KBM-7 (cell line): Measurements from ENCODE around the gene CDT1.

Experiments used
- DNase-seq: peaks from one replicate; pipeline ENCODE4 v3.0.0-alpha.2; 2015
- in situ Hi-C: fragments of 300-500 bp; cut with MboI; formaldehyde crosslinking; loops from 2 replicates; pipeline ENCODE4 v1.14.3; 2020; ENCODE audit warnings: low sequenced_read_pairs, low pct_unique_long_range_greater_than_20kb, mixed read lengths

Gene CDT1

DNA sequence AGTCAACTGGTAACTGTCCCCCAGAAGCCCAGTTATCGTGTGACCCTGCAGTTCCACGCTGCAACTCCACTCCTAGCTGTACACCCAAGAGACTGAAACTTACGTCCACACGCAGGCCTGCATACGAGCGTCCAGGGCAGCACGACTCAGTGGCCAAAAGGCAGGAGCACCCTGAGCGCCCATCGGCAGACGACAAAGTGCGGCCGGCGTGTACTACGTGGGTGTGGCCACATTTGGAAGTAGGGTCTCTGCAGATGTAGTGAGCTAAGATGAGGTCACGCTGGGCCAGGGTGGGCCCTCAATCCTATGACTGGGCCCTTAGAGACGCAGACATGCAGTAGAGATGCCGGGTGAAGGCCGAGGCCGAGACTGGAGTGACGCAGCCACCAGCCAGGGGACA lies 39.7 kb downstream of the CDT1 start:
- no peak for DNase-seq
- in situ Hi-C loops, result no loop called here

DNA sequence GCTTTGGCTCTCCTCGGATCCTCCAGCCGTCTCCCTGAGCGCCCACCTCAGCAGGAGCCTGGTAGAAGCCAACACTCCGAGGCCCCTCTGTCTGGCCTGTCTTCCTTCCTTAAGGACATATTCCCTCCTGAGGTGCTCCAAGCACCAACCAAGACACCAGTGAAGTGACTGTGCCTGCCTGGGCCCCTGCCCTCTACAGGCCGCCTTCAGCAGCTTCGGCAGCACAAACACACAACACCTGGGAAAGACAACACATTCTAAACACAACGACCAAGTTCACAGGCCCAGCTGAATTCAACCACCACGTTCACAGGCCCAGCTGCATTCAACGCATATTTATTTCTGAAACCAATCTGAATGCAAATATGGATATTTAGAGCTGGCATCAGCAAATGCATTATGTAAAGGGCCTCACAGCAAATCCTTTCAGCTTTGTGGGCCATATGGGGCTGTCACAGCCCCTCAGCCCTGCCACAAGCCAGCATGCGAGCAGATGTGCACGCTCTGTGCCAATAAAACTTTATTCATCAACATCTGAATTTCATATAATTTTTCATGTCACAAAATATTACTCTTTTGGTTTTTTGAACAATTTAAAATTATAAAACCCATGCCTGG lies 40.9 kb downstream of the CDT1 start:
- DNase-seq, result no peak
- in situ Hi-C loops, result no loop called here

DNA sequence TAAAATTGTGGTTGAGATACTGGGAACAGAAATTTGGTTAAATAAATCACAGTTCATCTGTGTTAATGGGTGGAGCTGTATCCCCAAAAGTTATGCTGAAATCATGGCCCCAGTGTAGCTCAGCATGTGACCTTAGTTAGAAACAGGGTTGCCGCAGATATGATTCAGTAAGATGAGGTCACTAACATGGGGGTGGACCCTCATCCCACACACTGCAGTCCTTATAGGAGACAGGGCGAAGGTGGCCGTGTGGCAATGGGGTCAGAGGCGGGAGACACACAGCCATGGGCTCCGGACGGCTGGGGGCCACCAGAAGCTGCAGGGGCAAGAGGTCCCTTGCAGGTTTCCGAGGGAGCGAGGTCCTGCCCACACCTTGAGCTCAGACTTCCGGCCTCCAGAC lies 42.5 kb downstream of the CDT1 start:
- DNase-seq, result no peak
- in situ Hi-C loops, result no loop called here

DNA sequence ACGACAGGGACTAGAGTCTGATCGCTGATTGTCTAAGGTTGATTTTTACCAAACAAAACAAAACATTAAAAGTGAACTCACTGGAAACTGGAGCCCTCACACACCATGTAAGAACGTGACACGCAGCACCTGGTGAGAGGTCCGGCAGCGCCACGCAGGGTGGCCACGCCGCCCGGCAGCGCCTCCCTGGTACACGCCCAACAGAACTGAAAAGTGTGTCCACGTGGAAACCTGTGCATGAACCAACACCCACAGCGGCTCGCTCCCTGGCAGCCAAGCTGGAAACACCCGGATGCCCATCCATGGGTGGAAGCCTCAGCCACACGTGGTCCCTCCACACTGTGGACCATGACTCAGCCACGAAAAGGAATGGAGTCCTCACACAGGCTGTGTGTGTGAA lies 44.1 kb downstream of the CDT1 start:
- in situ Hi-C loops, result no loop called here
- no peak for DNase-seq

DNA sequence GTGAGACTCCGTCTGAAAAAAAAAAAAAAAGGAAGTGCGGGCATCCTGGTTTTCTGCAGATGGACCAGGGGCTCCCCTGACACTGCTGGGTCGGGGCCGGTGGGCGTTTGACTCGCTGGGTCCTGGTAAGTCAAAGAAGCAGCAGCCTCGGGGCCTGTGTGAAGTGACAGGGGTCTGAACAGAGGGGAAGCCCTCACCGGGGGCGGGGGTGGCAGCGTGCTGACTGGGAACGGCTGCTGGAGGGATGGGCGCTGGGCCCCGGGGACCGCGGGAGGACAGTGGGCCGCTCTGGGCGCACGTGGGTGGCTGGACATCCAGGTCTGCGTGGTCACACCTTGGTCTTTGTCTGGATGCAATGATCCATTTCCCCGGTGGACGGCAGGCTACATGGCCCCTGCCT lies 45.0 kb downstream of the CDT1 start:
- DNase-seq, result no peak
- in situ Hi-C loops, result no loop called here

DNA sequence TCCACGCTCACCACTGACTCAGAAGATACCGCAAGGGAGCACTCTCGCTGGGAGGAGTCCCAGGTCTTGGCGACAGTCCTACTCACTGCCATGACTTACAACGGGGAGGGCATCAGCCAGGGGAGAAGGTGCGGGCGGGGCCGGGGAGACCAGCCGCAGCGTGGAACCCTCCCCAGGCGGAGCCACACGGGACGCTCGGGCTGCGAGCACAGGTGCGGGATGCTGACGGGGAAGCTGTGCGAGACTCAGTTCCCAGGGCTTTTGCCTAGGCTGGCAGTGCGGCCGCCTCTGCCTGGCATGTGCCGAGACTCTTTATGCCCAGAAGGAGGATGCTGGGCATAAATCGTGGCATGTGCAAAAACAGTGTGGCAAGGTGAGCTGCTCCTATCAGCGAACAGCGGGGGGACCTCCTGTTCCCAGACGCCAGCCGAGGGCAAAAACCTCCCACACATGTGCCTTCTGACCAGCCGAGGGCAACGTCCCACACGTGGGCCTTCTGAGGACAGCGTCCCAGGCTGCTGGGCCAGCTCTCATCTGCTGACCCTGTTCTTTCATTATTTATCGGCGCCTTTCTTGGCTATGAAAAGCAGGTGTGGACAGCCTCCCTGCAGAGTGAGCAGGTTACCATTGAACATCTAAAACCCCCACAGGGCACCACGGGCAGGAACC lies 47.1 kb downstream of the CDT1 start:
- no peak for DNase-seq
- in situ Hi-C loops, result no loop called here

DNA sequence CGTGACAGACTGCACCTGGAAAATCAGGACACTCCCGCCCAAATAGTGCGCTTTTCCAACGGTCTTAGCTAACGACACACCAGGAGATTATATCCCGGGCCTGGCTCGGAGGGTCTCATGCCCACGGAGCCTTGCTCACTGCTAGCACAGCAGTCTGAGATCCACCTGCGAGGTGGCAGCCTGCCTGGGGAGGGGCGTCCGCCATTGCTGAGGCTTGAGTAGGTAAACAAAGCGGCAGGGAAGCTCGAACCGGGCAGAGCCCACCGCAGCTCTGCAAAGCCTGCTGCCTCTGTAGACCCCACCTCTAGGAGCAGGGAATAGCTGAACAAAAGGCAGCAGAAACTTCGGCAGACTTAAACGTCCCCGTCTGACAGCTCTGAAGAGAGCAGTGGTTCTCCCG lies 48.0 kb downstream of the CDT1 start:
- in situ Hi-C loops, result no loop called here
- no peak for DNase-seq

DNA sequence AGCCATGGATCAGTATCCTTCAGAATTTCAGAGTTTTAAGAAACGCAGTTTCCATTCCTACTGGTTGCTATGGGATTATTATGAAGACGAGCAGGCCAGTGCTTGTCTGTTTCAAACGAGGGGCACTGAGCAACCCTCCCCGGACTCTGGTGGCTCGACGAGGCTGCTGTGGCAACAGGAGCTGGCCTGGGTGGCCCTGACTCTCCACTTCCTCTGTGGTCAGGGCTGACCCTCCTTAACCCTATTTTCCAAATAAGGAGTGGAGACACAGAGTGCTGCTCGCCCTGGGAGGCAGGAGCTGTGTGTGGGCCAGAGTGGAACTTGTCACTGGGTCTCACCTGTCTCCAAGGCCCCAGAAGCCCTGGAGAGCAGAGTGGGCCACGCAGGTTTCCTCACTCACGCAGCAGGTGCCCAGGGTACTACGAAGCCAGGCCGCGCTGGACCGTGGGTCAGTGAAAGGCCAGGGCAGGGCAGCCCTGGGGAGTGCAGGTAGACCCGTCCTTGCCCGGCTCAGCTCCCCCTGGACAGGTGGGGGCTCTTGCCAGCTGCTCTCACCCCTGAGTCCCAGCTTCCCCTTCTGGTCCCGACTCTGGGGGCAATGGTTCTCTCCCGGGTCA lies 49.8 kb downstream of the CDT1 start:
- in situ Hi-C loops, result no loop called here
- DNase-seq, result no peak

DNA sequence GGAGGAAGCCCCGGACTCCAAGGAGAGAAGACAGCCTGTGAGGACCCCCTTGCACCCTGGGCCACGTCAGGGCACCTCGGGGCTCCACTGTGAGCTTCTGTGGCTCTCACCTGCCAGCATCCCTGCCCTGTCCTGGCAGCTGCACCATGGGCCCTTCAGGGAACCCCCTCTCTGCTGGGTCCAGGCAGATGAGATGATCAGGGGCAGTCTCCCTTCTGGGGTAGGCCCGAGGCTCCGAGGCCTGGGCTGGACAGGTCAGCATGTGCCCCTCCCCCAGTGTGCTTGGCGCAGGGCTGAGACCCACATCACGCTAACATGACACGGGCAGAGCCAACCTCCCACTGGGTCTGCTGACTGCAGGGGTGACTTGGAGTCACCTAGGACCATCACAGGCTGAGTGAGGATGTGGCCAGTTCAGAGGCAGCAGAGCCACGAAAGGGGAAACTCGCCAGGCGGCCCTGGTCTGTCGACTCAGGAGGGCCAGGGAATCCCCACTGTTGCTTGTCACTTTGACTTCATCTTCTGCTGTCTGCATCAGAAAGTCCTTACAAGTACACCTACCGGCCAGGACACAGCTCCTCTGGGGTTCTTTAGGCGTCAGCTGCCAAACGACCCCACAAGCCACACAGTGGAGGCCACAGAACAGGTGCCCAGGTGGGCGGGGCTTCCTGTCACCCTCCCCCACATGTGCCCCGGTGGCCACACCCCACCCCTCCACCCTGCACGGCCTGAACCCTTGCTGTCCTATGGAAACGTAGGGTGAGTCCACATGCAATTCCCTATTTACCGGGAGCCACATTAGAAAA lies 50.9 kb downstream of the CDT1 start:
- no peak for DNase-seq
- in situ Hi-C loops, result no loop called here

DNA sequence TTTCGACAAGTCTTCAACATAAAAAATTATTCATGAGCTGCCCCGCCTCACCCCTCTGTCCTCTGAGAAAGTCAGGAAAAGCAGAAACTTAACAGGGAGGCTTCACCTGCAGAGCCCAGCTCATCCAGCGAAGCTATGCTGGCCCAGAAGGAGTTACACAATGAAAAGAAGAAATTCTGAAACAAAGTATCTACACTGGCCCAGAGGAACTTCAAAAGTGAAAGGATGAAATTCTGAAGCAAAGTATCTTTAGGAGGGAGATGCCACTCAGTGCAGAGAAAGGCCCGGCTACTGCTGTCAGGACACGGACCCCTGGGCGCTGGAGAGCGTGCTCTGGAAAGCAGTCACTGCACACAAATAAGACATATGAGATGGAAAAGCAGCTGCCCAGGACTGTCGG lies 51.6 kb downstream of the CDT1 start:
- in situ Hi-C loops, result no loop called here
- no peak for DNase-seq

DNA sequence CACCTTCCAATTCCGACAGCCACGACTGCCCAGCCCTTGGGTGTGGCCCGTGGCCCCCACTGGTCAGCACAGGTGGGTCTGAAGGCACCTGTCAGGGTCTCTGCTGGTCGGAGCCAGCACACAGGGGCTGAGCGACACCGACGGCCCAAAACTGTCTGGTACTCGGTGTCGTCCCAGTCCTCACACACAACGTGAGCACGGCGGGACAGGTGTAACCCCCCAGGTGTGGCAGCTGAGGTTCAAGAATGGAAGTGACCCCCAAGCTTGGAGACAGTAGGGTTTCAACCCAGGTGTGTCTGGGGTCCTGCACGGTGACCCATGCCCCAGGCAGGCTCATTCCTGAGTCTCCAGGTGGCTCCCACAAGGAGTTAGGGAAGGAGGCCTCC lies 52.1 kb downstream of the CDT1 start:
- DNase-seq, result no peak
- in situ Hi-C loops, result no loop called here

DNA sequence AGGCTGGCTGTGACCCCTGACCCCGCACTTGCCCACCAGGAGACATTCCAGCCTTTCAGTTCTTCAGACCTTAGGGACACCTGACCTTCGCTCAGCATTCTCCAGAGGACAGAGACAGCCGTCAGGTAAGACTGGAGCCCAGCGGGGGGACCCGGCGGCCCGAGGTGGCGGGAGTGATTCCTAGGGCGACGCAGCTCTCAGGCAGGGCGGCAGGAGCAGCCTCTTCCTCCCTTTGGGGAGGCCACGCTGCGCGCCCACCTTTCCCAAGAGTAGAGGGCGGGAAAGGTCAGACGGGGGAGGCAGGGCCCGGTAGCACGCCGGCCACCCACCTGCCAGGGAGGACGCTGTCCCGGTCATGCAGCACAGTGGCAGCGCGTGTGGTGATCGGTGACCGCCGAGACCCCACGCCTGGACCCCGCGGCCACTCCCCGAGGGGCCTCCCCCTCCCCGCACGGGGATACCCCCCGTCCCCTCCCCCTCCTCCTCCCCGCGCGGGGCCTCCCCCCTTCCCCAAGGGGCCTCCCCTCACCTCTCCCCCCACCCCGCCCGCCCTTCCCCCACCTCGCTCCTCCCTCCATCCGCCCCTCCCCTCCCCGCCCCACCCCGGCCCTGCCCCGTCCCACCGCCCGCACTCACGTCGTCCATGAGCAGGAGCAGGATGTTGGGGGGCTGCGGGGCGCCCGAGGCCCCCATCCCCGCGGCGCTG lies 52.7 kb downstream of the CDT1 start:
- in situ Hi-C loops, result no loop called here
- no peak for DNase-seq

DNA sequence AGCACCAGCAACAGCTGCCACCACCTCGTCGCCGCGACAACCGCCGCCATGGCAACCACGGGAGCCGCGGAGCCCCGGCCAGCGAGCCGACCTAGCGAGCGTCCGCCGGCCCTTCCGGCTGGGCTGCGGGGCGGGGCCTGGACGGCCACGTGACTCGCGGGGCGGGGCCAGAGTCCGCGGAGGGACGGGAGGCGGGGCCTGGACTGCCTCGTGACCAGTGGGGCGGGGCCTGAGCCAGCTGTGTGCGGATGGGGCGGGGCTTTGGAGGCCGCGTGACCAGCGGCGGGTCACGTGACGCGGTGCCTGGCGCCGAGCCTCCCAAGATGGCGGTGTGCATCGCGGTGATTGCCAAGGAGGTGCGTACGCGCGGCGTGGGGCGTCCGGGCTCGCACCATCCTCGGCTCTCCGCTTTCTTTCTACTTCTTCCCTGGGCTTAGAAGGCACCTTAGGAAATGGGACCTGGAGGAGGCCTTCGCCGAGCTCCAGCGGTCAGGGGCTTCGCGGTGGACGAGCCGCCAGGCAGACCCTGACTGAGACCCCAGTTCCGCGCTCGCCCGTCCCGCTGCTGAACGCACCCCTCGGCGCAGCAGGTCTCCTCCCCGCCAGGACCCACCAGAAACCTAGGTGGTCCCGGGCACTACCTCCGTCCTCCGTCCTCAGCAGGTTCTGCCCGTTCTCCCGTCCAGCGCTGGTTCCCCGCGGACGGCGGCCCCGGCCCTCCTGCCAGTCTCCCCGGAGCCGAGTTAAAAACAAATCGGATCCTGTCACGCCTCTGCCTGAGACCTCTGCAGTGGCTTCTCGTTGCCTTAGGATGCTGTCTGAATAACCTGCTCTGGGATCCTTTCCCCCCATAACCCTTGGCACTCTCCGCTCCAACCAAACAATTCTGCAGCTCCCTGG lies 53.5 kb downstream of the CDT1 start, which contains the start of the genes GALNS and TRAPPC2L:
Gene GALNS (minus strand): TSS at position 120 of the 900 bp plus-strand sequence. CDS start 70 bp downstream, at position 50.
Gene TRAPPC2L (plus strand): TSS at position 300 of the 900 bp plus-strand sequence. CDS start 24 bp downstream, at position 324.
- peak; percentile 90 for DNase-seq
- in situ Hi-C loops, result no loop called here

DNA sequence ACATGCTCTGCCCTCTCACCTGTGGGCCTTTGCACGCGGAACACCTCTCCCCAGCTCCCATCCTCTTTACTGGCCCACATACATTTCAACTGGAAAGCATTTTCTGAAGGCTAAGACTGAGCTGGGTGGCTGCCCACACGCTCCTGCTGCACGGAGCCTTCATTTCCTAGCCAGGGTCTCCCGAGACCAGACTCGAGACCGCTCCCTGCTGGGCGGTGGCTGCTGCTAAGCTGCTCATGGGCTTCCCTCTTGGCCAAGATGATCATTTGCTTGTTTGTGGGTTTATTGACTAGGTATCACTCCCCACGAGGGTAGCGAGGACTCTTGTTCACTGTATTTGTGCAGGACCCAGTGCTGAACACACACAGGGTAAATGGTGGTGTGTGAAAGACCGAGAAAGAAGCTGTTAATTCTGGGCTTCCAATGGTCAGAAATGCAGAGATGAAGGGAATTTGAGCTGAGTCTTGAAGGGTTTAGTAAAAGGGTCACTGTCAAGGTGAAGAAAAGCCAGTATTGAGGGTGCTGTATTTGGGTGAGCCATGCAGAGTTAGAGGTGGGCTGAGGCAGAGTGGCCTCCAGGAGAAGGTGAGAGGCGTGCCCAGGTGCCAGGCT lies 54.2 kb downstream of the CDT1 start:
- in situ Hi-C loops, result no loop called here
- DNase-seq, result peak; percentile 76
